HG03135 (cell line): ENCODE results near the gene GINS3.

ENCODE experiments used
- ATAC-seq: cut with Tn5 transposase; IDR thresholded peaks from one replicate; pipeline ENCODE4 v1.9.1; 2021; ENCODE audit warnings: mild to moderate bottlenecking, moderate library complexity; ENCODE audit not compliant: unreplicated experiment

GINS3 gene

DNA sequence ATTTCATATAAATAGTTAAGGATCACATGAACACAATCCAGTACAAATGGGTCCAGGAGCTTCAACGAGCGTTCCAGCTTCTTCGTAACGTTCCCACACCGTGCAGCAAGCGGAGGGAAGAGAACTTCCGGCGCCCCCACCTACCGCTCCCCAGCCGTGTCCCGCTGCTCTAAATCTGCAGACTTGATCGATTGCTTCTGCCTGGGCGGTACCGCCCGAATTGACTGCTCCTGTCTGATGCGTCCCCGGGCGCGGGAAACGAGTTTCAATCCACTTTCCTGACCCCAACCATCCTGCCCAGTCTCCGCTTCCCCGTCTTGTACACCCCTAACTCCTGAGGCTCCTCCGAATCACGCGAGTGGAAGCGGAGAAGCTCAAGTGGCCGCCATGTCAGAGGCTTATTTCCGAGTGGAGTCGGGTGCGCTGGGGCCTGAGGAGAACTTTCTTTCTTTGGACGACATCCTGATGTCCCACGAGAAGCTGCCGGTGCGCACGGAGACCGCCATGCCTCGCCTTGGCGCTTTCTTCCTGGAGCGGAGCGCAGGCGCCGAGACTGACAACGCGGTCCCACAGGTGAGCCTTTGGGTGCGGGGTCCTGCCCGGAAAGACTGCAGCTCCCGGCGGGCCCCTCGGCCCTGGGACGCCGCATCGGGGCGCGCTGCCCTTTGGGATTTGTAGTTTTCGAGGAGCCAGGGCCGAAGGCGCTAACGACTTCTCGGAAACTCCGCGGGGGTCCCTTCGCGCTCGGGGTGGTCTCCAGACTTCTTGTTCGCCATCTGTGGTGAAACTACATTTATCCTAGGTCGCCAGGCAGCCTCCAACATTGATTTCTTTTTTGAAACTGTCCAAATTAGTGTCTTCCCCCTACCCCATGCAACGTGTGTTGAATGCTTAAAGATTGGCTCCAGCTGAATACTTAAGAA lies at the start of gene GINS3:
GINS3 (plus strand) TSS at position 257 of the 923 bp plus-strand sequence; CDS start at position 388, 131 bp downstream.
- peak; percentile 95 for ATAC-seq

DNA sequence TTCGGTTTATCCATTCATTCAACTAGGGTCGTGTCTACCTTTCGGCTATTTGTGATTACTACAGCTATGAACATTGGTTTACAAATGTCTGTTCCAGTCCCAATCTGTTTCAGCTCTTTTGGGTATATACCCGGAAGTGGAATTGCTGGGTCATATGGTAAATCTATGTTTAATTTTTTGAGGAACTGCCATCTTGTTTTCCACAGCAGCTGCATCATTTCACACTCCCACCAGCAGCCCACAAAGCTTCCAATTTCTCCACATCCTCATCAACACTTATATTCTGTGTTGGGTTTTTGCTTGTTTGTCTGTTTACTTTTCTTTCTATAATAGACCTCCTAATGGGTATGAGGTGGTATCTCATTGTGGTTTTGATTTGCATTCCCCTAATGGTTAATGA lies 48.7 kb upstream of the GINS3 start:
- ATAC-seq = no peak

DNA sequence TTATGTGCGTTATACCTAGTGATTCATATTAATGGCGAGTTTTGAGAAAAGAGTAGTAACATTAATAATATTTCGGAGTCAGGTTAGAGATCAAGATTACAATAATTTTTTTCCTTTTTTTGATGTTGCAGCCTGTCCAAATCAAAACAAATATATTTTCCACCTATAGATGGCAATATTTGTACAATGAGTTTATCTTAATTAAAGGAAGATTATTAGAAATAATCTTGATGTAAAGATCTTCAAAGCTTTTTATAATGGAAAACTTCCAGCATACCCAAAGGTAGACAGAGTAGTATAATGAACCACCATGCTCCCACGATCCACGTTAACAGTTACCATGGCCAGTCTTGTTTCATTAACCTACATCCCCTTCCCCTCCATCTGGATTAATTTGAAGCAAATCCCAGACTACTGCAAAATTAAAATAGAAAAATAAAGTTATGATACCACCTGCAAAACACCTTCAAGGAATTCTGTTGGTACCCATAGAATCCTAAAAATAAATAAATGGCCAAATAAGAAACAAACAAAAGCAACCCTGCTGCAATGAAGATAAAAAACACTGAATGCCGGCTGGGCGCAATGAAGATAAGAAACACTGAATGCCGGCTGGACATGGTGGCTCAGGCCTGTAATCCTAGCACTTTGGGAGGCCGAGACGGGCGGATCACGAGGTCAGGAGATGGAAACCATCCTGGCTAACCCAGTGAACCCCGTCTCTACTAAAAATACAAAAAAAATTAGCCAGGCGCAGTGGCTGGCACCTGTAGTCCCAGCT lies 46.5 kb upstream of the GINS3 start:
- ATAC-seq = no peak

DNA sequence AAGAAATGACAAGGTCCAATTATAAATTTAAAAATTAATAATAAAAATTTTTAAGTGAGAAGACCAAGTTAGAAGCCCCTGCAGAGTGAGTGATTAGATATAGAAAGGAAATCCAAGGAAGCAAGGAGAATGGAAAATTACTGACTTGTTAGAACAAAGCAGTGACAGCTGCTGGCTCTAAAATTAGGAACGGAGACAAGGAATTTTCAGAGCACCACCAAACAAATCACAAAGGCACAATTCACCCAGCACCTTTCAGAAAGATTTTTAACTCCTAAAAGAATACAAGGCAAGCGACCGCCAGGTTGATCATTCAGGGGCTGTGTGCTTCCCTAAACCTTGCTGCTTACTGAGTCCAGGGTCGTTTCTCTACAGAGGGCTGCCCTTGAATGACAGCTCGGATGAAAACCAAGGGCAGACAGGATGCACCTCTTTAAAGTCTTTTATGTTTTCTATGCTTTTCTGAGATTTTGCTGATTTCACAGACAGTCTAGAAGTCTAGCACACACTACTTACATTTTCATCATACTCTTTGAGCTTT lies 45.4 kb upstream of the GINS3 start:
- ATAC-seq = no peak

DNA sequence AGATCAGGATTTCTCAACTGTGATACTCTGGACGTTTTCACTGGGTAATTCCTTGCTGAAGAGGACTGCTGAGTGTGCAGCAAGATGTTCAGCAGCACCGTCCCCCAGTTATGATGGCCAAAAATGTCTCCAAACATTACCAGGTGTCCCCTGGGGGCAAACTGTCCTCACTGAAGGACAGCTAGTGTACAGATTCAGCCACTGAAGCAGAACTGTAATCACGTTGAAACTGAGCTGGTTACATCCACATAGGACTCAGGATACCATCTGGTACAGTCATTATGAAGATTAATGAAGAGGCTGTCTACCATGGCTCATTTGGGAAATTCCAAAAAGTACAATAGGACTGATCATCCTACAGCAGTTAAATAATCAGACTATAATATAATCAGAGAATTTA lies 43.3 kb upstream of the GINS3 start:
- no peak for ATAC-seq

DNA sequence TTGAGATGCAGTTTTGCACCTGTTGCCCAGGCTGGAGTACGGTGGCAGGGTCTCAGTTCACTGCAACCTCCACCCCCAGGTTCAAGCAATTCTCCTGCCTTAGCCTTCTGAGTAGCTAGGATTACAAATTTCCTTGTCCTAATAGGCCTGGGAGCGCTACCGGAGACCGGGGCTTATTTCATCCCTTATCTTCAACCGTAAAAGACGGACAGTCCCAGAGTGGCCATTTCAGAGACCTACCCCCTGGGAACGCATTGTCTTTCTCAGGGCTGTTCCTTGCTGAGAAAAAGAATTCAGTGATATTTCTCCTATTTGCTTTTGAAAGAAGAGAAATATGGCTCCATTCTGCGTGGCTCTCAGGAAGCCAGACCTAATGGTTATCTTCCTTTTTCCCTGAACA lies 39.6 kb upstream of the GINS3 start:
- no peak for ATAC-seq

DNA sequence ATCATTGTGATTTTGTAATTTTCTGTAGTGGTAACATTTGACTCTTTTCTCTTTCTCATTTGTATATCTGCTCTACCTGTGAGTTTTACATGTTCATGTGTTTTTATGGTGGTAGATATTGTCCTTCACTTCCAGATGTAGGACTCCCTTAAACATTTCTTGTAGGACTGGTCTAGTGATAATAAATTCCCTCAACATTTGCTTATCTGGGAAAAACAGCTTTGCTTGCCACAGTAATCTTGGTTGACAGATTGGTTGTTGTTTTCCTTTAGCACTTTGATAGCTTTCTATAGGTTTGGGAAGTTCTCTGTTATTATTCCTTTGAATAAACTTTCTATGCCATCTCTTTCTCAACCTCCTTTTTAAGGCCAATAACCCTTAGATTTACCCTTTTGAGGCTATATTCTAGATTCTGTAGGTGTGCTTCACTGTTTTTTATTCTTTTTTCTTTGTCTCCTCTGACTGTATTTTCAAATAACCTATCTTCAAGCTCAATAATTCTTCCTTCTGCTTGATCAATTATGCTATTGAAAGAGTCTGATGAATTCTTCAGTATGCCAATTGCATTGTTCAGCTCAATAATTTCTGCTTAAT lies 32.1 kb upstream of the GINS3 start:
- no peak for ATAC-seq

DNA sequence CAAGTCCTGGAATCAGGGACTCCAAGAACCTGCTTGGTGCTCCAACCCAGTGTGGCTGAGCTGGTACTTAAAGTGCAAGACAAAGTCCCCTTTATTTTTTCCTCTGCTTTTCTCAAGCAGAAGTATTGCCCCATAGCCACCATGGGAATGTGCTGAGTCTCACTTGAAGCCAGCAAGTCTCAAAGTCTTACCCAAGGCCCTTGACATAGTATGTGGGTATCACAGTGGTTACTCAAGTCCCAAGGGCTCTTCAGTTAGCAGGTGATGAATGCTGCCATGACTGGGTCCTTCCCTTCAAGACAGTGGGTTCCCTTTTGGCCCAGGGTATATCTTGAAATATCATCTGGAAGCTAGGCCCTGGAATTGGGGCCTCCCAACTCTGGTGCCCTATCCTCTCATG lies 30.5 kb upstream of the GINS3 start:
- no peak for ATAC-seq

DNA sequence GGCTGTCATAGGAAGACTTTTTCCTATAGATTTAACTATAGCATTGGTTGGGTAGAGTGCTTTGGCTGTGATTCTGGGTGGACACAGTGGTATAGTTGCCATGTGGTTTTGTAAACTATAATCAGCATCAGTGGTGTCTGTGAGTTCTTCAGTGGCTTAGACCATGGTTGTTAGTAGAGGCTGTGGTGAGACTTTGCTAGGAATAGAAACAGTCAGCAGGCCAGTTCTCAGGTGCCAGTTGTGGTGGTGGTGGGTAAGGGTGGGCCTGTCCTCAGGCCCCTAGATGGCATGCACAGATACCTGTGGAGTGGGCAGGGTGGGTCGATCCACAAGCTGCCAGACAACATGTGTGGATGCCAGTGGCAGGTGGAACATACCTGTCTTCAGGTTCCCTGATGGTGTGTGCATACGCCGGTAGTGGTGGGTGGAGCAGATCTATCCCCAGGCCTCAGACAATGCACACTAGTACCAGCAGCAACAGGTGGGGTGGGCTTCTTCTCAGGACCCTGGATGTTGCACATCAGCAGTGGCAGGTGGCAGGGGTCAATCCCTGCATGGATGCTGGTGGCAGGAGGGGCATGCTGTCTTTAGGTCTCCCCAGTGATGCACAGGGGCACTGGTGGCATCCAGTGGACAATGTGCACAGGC lies 28.4 kb upstream of the GINS3 start:
- no peak for ATAC-seq

DNA sequence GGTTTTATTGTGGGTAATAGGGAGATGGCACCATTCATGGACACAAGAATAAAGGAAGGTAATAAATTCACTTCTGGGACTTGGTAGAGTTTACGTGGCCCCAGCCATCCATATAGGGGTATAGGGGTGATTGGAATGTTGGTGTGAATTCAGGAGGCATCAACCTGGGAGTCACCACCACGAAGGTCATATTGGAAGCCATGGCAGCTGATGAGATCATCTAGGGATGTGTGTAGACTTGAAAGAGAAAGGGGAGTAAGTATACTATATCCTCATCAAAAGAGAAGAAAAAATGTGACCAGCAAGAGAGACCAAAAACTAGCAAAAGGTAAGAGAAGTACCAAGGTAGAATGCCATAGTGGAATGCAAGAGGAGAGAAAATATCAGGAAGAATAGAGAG lies 26.6 kb upstream of the GINS3 start:
- no peak for ATAC-seq

DNA sequence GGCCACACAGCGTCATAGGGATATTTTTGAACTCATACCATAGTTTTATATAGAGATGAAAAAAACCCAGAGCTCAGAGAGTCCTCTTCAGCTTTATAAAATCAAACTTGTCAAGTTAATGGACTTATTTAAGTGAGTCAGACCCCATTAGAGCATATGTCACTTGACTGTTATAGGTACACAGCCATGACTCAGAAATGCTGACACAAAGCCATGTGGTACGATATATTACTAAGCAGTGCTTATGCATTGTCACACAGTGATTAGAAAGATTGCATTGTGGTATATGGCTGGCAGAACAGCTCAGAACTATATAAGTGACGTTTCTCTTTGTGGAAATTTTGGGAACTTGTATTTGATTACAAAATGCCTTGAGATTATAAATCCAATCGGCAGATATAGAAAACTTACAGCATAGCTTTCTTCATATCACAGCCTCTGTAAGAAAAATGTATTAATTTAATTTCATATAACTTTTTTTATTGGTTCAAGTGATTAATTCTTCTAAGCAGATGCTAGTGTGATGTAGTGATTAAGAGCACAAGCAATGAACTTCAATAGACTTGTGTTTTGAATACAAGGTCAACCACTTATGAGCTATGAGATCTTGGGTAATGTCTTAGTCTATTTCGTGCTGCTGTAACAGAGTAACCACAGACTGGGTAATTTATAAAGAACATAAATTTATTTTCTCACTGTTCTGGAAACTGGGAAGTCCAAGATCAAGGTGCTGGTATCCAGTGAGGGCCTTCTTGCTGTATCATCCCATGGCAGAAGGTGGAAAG lies 25.8 kb upstream of the GINS3 start:
- no peak for ATAC-seq

DNA sequence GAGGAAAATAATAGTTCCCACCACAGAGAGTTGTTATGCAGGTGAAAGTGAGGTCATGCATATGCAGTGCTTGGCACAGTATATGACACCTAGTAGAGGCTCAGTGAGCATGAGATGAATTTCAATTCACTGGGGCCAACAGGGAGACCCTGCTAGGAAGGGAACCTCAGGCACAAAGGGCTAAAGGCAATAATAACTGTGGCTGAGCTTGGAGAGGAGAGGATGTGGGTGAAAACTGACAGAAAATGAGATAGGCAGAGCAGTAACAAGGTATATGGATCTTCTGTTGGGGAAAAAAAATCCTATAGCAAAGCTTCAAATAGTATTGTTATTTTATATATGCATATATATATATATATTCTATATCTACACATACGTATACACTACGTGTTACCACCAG lies 25.0 kb upstream of the GINS3 start:
- ATAC-seq = no peak

DNA sequence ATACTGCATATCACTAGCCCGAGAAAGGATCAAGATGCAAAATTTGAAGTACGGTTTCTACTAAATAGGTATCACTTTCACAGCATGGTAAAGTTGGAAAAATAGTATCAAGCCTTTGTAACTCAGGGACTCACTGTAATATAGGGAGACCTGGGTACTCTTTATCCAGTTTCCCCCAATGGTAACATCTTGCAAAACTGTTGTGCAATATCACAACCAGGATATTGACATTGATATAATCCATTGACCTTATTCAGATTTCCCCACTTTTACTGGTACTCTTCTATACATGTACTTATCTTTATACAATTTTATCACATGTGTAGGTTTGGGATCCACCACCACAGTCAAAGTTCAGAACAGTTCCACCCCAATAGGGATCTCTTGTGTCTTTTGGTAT lies 20.4 kb upstream of the GINS3 start:
- ATAC-seq = no peak

DNA sequence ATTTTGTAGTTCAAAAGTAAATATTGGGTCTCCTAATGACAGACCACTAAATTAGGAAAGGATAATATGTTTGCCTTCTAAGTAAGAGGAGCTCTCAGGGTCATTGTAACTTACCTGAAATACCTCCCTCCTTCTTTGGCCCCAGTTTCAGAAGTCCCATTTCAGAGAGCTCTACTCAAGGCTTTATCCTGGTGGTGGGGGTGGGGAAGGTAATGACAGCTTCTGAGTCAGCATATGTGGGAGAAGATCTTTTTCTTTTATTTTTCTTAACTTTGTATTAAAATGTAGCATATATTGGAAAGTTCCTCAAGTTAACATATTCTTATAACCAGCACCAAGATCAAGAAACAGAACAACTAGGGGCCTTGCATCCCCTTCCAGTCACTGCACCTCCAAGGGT lies 16.9 kb upstream of the GINS3 start:
- no peak for ATAC-seq

DNA sequence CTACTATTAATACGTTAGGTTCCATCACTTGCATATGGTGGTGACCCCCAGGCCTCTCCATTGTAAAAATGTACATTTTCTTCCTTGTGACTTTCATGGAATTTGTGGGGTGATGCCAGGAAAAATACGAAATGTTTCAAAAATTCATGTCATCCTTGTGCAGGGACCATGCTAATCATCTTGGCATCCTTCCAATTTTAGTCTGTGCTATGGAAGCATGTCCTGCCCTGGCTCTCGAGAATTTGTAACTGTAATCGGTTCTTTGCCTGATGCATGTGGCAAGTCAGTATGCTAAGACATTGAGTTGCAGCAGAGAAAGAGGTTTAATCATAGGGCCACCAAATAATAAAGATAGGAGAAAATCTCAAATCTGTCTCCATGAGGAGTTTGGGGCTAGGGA lies 14.3 kb upstream of the GINS3 start:
- ATAC-seq = no peak

DNA sequence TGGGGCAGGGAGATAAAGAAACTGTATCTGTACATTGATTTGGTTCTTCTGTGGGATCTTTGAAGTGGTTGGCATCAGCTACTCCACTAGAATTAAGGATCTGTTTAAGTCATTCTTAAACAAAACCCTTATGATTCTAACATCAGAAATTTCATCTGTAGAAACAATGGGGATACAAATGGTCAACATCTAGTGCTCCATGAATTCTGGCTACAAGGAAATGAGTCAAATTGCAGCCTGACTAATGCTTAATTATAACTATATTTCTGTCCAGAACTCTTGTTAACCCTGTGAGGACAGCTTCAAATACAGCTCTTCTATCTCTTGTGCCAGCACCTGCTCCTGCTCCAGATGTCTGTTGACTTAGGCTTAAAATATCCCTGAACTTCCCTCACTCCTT lies 13.9 kb upstream of the GINS3 start:
- no peak for ATAC-seq

DNA sequence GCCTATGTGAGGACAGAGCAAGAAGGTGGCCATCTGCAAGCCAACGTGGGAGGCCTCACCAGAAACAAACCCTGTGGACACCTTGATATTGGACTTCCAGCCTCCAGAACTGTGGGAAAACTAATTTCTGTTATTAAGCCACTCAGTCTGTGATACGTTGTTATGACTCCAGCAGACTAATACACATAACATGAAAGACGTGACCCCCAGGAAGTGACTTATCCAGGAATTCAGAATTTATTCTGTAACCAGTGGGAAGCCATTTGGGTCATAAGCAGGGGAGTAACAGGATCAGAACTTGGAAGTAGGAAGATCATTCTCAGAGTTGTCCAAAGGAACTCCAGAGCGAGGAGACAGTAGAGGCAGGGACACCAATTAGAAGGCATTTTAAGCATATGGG lies 12.5 kb upstream of the GINS3 start:
- ATAC-seq = no peak

DNA sequence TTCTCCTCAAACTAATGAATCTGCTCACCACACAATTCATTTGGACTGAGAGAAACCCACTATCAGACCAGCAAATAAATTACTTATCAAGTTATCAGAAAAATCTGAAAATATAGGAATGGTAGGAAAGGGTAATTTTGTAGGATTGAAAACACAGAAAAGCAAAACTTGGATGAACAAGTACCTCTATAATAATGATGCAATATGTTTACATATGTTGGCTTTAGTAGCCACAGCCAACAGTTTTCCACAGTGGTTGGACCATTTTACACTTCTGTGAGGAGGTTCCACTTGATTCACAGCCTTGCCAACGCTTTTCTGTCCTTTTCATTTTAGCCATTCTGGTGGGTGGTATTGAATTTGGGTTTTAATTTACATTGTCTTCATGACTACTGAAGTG lies 10.6 kb upstream of the GINS3 start:
- no peak for ATAC-seq

DNA sequence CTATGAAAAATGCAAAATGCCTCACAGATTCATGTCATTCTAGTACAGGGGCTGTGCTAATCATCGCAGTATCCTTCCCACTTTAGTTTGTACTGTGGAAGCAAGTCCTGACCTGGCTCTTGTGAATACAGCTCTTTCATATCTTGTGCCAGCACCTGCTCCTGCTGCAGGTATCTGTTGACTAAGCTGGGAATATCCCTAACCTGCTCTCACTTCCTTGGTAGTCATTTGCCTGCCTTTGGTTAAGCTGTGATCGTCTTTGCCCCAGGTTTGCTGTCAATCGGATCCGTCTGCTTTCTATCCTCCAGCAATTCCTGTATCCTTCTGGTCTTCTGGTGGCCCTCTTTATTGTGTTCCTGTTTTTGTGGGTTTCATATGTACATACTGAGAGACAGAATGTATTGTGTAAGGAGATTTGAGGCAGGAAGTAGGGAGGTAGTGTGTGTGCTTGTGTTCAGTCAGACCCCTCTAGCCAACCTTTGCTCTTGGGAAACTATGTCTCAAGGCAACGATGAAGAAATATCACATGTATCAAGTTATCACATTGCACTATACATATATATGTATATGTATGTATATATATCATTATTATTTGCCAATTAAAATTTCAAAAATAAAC lies 7.7 kb upstream of the GINS3 start:
- ATAC-seq = no peak
